Psoas muscle (tissue), 8 donors: ENCODE data around the gene RPS6KB2. TPM values are rescaled to one million over a fixed set of nuclear protein-coding genes. Genes with fewer than 3 reads are reported as not detected.

Source experiments
- ATAC-seq, 4 donors: fragments of 200-7000 bp; cut with Tn5 transposase; one replicate each; pipeline ENCODE4 v1.9.1; 2020; ENCODE audit warnings: moderate library complexity in 3 of 4, mild to moderate bottlenecking in 2 of 4
- DNase-seq, 2 donors: peaks; one replicate each; pipeline ENCODE4 v3.0.0-alpha.2; 2020
- H3K27ac ChIP-seq: fragments of 200-600 bp; one replicate; pipeline ENCODE4 v1.8.0; 2022
- H3K27me3 ChIP-seq, 3 donors: fragments of 200-600 bp in 1 of 3; one replicate each; pipeline versions ENCODE4 v1.6.1 to v1.8.0; 2013 to 2022; ENCODE audit warnings: low read length in 2 of 3, mild to moderate bottlenecking in 2 of 3, moderate library complexity in 1 of 3; ENCODE audit not compliant: insufficient read depth in 3 of 3
- H3K36me3 ChIP-seq, 2 donors: fragments of 200-600 bp in 1 of 2; one replicate each; pipeline versions ENCODE4 v1.6.1 to v1.8.0; 2013 to 2022; ENCODE audit warnings: low read depth in 1 of 2, mild to moderate bottlenecking in 1 of 2, moderate library complexity in 1 of 2; ENCODE audit not compliant: insufficient read depth in 1 of 2
- H3K4me1 ChIP-seq: fragments of 200-600 bp; one replicate; pipeline ENCODE4 v1.8.0; 2022
- H3K4me3 ChIP-seq: fragments of 200-600 bp; one replicate; pipeline ENCODE4 v1.8.0; 2022; ENCODE audit warnings: mild to moderate bottlenecking
- H3K9me3 ChIP-seq: fragments of 200-600 bp; one replicate; pipeline ENCODE4 v1.8.0; 2022
- CTCF ChIP-seq: fragments of 200-600 bp; IDR thresholded peaks from one replicate; pipeline ENCODE4 v1.8.0; 2022; ENCODE audit warnings: antibody characterized with exemption
- WGBS, 3 donors: extraction: QIAGEN DNeasy Blood & Tissue Kit; methylation state at CpG; one replicate each; pipeline versions ENCODE4 v1.1.6 to v1.1.7; 2013; 5-methylcytosine and 5-hydroxymethylcytosine counted together
- intact Hi-C, 2 donors: fragments of 100-400 bp; cut with DNase I; formaldehyde crosslinking; loops; one replicate each; pipeline versions ENCODE4 v1.11.0 to v1.14.2; 2022
- polyA plus RNA-seq, 3 donors: library from polyadenylated mRNA; stranded (reverse); fragments of 200-250 nt; gene quantifications; one replicate each; pipeline ENCODE4 v1.2.3, GENCODE V29; 2013
- total RNA-seq, 4 donors: library from RNA; stranded (reverse); fragmentation: NEBNext Ultra II Directional in 2 of 4; extraction: Animal tissue kit (Norgen Biotek cat#: 25700) in 2 of 4; gene quantifications; one replicate each; pipeline versions ENCODE4 v1.2.1 to v1.2.4, GENCODE V29; 2021 to 2023
- donor health status: healthy with polysubstance abuse.
- donor health status: DM: no; HTN: no; CAD: no; lungs with moderate emphysema.
- donor health status: Bipolar disorder and iron deficiency.
- donor health status: healthy.
- donor health status: DM: yes; HTN: yes; CAD: no.
- donor health status: DM: no; HTN: no; CAD: no.
- donor health status: DM: no; HTN: no; CAD: no.
- donor health status: DM: yes; HTN: yes; CAD: no.

The RPS6KB2 gene
- total and polyA plus RNA-seq, 7 donors = 23.1 to 64.6 (median 27.2) TPM

DNA sequence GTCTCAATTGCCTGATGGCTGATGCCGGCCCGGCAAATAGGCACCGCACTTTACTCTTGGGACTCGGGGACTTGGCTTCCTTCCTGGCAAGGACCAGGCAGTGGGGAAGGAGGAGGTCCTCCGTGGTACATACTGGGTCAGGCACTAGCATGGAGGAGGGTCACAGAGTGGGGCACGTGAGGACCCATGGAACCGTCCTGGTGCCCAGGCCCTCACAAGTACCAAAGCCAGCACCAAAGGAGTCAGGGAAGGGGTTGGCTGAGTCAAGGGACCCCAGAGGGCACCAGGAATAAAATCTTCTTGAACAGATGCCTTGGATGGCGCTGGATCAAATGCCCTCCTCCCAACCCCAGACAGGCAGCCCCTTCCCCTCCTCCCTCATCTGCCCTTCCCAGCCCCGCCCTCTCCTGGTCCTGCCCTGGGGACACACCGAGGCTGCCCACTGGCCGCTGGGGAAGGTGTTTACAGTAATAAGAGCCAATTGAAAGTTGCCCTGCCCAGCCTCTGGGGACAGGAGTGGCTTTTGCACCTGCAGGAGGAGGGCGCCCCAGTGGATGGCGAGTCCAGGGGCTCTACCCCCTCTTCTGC lies 18.4 kb upstream of the RPS6KB2 start:
- no peak overlapping the region for H3K4me3 ChIP-seq
- H3K4me1 ChIP-seq = no peaks in the 10 kb centered on the region
- no peaks in the 10 kb centered on the region for H3K9me3 ChIP-seq
- no peaks in the 10 kb centered on the region for H3K36me3 ChIP-seq
- H3K27ac ChIP-seq = no peak overlapping the region
- H3K27me3 ChIP-seq = peaks cover 0 to 32% (median 11%) of the 10 kb centered on the region in 3 donors
- WGBS, 3 donors = 23 to 36% (median 27%) methylated on average over 12 to 13 of the region's 13 CpGs
- no peak for TF ChIP-seq CTCF
- peak in 1 of 4 donors; percentile 8 for ATAC-seq
- intact Hi-C loops = no loop called here
- DNase-seq = no peak

DNA sequence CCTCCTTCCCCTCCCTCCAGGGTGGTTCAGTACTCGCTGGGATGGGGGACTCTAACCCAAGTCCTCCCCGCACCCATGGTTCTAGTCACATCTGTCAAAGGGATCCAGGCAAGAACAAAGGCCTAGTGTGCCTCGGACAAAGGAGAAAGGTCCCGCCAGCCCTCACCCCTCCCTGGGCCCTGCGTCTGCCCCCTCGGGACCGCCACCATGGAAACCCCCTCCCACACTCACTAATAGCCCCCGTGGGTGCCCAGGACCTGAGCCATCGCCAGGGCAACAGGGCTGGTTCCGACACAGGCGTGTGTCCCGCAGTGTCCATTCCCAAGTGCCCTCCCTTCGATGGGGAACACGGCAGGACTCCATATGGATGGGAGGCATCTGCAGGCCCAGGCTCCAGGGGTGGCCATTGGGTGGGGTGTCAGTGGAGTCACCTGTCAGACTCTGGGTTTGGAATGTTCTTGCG lies 17.9 kb upstream of the RPS6KB2 start:
- no peak for TF ChIP-seq CTCF
- peaks cover 0 to 32% (median 11%) of the 10 kb centered on the region in 3 donors for H3K27me3 ChIP-seq
- intact Hi-C loops = no loop called here
- H3K36me3 ChIP-seq = no peaks in the 10 kb centered on the region
- H3K4me3 ChIP-seq = no peak overlapping the region
- no peaks in the 10 kb centered on the region for H3K9me3 ChIP-seq
- ATAC-seq (no peak), DNase-seq (no peak)
- no peaks in the 10 kb centered on the region for H3K4me1 ChIP-seq
- no peak overlapping the region for H3K27ac ChIP-seq
- 43 to 63% (median 47%) methylated on average over 15 of the region's 15 CpGs for WGBS, 3 donors

GRCh38 chr11:67410984-67411784 lies 17.1 kb upstream of the RPS6KB2 start:
- no peak for DNase-seq
- Histone ChIP-seq H3K27me3 (peaks cover 0 to 32% (median 11%) of the 10 kb centered on the region in 3 donors), H3K9me3 (no peaks in the 10 kb centered on the region), H3K36me3 (no peaks in the 10 kb centered on the region), H3K4me3 (no peak overlapping the region), H3K4me1 (peaks cover 4% of the 10 kb centered on the region), H3K27ac (no peak overlapping the region)
- intact Hi-C loops = no loop called here
- TF ChIP-seq CTCF = no peak
- ATAC-seq = no peak
- WGBS, 3 donors = 74 to 78% (median 76%) methylated on average over 17 of the region's 17 CpGs

GRCh38 chr11:67411785-67412152 lies 16.5 kb upstream of the RPS6KB2 start:
- 72 to 78% (median 74%) methylated on average over 7 of the region's 7 CpGs for WGBS, 3 donors
- DNase-seq (no peak), ATAC-seq (no peak)
- Histone ChIP-seq H3K9me3 (no peaks in the 10 kb centered on the region), H3K27ac (no peak overlapping the region), H3K36me3 (no peaks in the 10 kb centered on the region), H3K4me1 (peaks cover 10% of the 10 kb centered on the region), H3K27me3 (peaks cover 0 to 32% (median 11%) of the 10 kb centered on the region in 3 donors), H3K4me3 (no peak overlapping the region)
- intact Hi-C loops = no loop called here
- no peak for TF ChIP-seq CTCF
